IMR-90 (cell line): ENCODE data around the gene ELMO1. TPM values are rescaled to one million over a fixed set of nuclear protein-coding genes. Genes with fewer than 3 reads are reported as not detected.

Experiments
- ATAC-seq: fragments of 200-7000 bp; cut with Tn5 transposase; 2 replicates; pipeline ENCODE4 v1.9.1; 2020; ENCODE audit warnings: low read depth, mild to moderate bottlenecking, moderate library complexity
- BruUV-seq: library from RNA; stranded (reverse); fragments of 400-500 nt; replicated peaks from 2 replicates; lab custom pipeline; 2021; lab: Mats Ljungman, UMichigan
- CTCF ChIA-PET: fragments of 300-600 bp; formaldehyde crosslinking; extraction: SDS; loops from one replicate; lab custom pipeline; 2021; ENCODE audit warnings: antibody characterized with exemption; lab: Yijun Ruan, JAX
- POLR2A ChIA-PET: fragments of 300-600 bp; sonication (Branson Sonifier 250); formaldehyde crosslinking; loops from one replicate; lab custom pipeline; 2022; ENCODE audit warnings: antibody characterized with exemption; ENCODE audit not compliant: unreplicated experiment; lab: Charles Lee
- DNase-seq: peaks from one replicate; pipeline ENCODE4 v3.0.0; 2013
- H2AFZ ChIP-seq: replicated peaks from 2 replicates; pipeline ENCODE3; 2013; ENCODE audit warnings: low read length, mild to moderate bottlenecking; ENCODE audit not compliant: poor library complexity
- H2AK5ac ChIP-seq: 2 replicates; pipeline ENCODE4 v1.6.1; 2013; ENCODE audit warnings: low read depth, low read length, inconsistent platforms
- H2AK9ac ChIP-seq: replicated peaks from 2 replicates; pipeline ENCODE3; 2013; ENCODE audit warnings: mild to moderate bottlenecking, low read depth, low read length, moderate library complexity; ENCODE audit not compliant: poor library complexity
- H2BK120ac ChIP-seq: 2 replicates; pipeline ENCODE4 v1.6.1; 2013; ENCODE audit warnings: low read depth, low read length, inconsistent platforms
- H2BK15ac ChIP-seq: 3 replicates; pipeline ENCODE4 v1.6.1; 2013; ENCODE audit warnings: low read depth, low read length, inconsistent platforms
- H2BK20ac ChIP-seq: 2 replicates; pipeline ENCODE4 v1.6.1; 2013; ENCODE audit warnings: low read depth, mild to moderate bottlenecking, inconsistent platforms, low read length, moderate library complexity
- H2BK5ac ChIP-seq: 2 replicates; pipeline ENCODE4 v1.6.1; 2013; ENCODE audit warnings: mild to moderate bottlenecking, low read depth, low read length, inconsistent platforms; ENCODE audit not compliant: poor library complexity, severe bottlenecking
- H3K14ac ChIP-seq: replicated peaks from 2 replicates; pipeline ENCODE4 v1.6.1; 2013; ENCODE audit warnings: low read depth, low read length, inconsistent platforms
- H3K18ac ChIP-seq: 2 replicates; pipeline ENCODE4 v1.6.1; 2013; ENCODE audit warnings: low read depth, low read length, control low read depth
- H3K23ac ChIP-seq: 2 replicates; pipeline ENCODE4 v1.6.1; 2013; ENCODE audit warnings: low read depth, low read length, inconsistent platforms
- H3K27ac ChIP-seq: 2 replicates; pipeline ENCODE4 v1.5.1; 2013; ENCODE audit warnings: mild to moderate bottlenecking, control low read depth, low read length; ENCODE audit not compliant: insufficient read depth
- H3K27me3 ChIP-seq: 2 replicates; pipeline ENCODE4 v1.6.1; 2013; ENCODE audit warnings: low read length; ENCODE audit not compliant: control insufficient read depth, insufficient read depth
- H3K36me3 ChIP-seq: 2 replicates; pipeline ENCODE4 v1.6.1; 2013; ENCODE audit warnings: low read length, mixed read lengths; ENCODE audit not compliant: control insufficient read depth, insufficient read depth
- H3K4ac ChIP-seq: 2 replicates; pipeline ENCODE4 v1.6.1; 2013; ENCODE audit warnings: low read depth, low read length, inconsistent platforms
- H3K4me1 ChIP-seq: 2 replicates; pipeline ENCODE4 v1.6.1; 2013; ENCODE audit warnings: low read length, mixed read lengths; ENCODE audit not compliant: control insufficient read depth, insufficient read depth
- H3K4me2 ChIP-seq: 2 replicates; pipeline ENCODE4 v1.6.1; 2013; ENCODE audit warnings: low read depth, mild to moderate bottlenecking, control low read depth, low read length, moderate library complexity
- H3K4me3 ChIP-seq: 2 replicates; pipeline ENCODE4 v1.5.1; 2013; ENCODE audit warnings: low read depth, mild to moderate bottlenecking, control low read depth, low read length, moderate library complexity; ENCODE audit not compliant: insufficient read depth
- H3K56ac ChIP-seq: 2 replicates; pipeline ENCODE4 v1.6.1; 2013; ENCODE audit warnings: low read length, inconsistent platforms; ENCODE audit not compliant: insufficient read depth; ENCODE audit errors: extremely low read depth
- H3K79me1 ChIP-seq, 2 experiments: 2 replicates each; pipeline ENCODE4 v1.6.1; 2013; ENCODE audit warnings: low read length in 2 of 2, inconsistent platforms in 1 of 2, low read depth in 1 of 2
- H3K9ac ChIP-seq: 2 replicates; pipeline ENCODE4 v1.6.1; 2013; ENCODE audit warnings: low read depth, low read length, control low read depth
- H3K9me1 ChIP-seq: 2 replicates; pipeline ENCODE4 v1.6.1; 2013; ENCODE audit warnings: low read length, inconsistent platforms; ENCODE audit not compliant: insufficient read depth
- H3K9me3 ChIP-seq: 2 replicates; pipeline ENCODE4 v1.6.1; 2013; ENCODE audit warnings: low read length; ENCODE audit not compliant: control insufficient read depth, insufficient read depth
- H4K20me1 ChIP-seq: 2 replicates; pipeline ENCODE4 v1.6.1; 2013; ENCODE audit warnings: low read length, inconsistent platforms; ENCODE audit not compliant: insufficient read depth
- H4K5ac ChIP-seq: 2 replicates; pipeline ENCODE4 v1.6.1; 2013; ENCODE audit warnings: mild to moderate bottlenecking, low read depth, low read length, control low read depth
- H4K8ac ChIP-seq, 2 experiments: 2 replicates each; pipeline ENCODE4 v1.6.1; 2013; ENCODE audit warnings: low read depth in 2 of 2, low read length in 2 of 2, control low read depth in 1 of 2, inconsistent platforms in 1 of 2
- H4K91ac ChIP-seq: 2 replicates; pipeline ENCODE4 v1.6.1; 2013; ENCODE audit warnings: low read depth, low read length, inconsistent platforms; ENCODE audit not compliant: insufficient read depth
- BHLHE40 ChIP-seq: fragments of 150-350 bp; IDR thresholded peaks from 2 replicates; pipeline ENCODE4 v1.6.1; 2016; ENCODE audit warnings: mild to moderate bottlenecking, low read depth, low read length
- CEBPB ChIP-seq: IDR thresholded peaks from 2 replicates; pipeline ENCODE4 v1.6.1; 2012; ENCODE audit warnings: low read depth, low read length, improper control_type of control experiment
- FOS ChIP-seq: fragments of 150-350 bp; IDR thresholded peaks from 2 replicates; pipeline ENCODE4 v1.6.1; 2016; ENCODE audit warnings: low read depth, low read length
- POLR2A ChIP-seq: IDR thresholded peaks from 2 replicates; pipeline ENCODE4 v1.6.1; 2012; ENCODE audit warnings: mild to moderate bottlenecking, low read depth, low read length
- RCOR1 ChIP-seq: IDR thresholded peaks from 2 replicates; pipeline ENCODE4 v1.6.1; 2012; ENCODE audit warnings: mild to moderate bottlenecking, low read length, improper control_type of control experiment; ENCODE audit not compliant: insufficient replicate concordance
- RFX5 ChIP-seq: IDR thresholded peaks from 2 replicates; pipeline ENCODE4 v1.8.0; 2012; ENCODE audit warnings: low read depth, mild to moderate bottlenecking, low read length, moderate library complexity
- SMC3 ChIP-seq: fragments of 150-350 bp; IDR thresholded peaks from 2 replicates; pipeline ENCODE4 v1.6.1; 2016; ENCODE audit warnings: low read depth, mild to moderate bottlenecking, antibody characterized with exemption, low read length, moderate library complexity
- WGBS, 2 experiments: methylation state at CpG; one replicate each; pipeline versions ENCODE4 v1.1.5 to v1.1.7; 2013; ENCODE audit warnings: missing lambda C conversion rate in 2 of 2; ENCODE audit not compliant: insufficient read length in 1 of 2; ENCODE audit errors: extremely low coverage in 2 of 2; 5-methylcytosine and 5-hydroxymethylcytosine counted together
- dilution Hi-C: fragments of 300-500 bp; cut with HindIII; formaldehyde crosslinking; loops from one replicate; pipeline ENCODE4 v1.14.3; 2018; ENCODE audit warnings: low sequenced_read_pairs; ENCODE audit not compliant: unreplicated experiment
- in situ Hi-C: fragments of 300-500 bp; cut with MboI; formaldehyde crosslinking; loops from 3 replicates; pipeline ENCODE4 v1.14.3; 2019; ENCODE audit warnings: low sequenced_read_pairs, inconsistent platforms, mixed read lengths
- intact Hi-C: fragments of 100-400 bp; cut with micrococcal nuclease; formaldehyde crosslinking; loops from 2 replicates; pipeline ENCODE4 v1.10.0; 2022
- polyA plus RNA-seq, 3 experiments: library from polyadenylated mRNA; depleted of rRNA; stranded (reverse); fragments of >200 nt; gene quantifications; 2 replicates each; pipeline ENCODE4 v1.2.3, GENCODE V29; 2012; ENCODE audit warnings: low replicate concordance in 1 of 3
- total RNA-seq: library from RNA; depleted of rRNA; stranded (reverse); fragments of >200 nt; gene quantifications from 2 replicates; pipeline ENCODE4 v1.2.3, GENCODE V29; 2012
- TF ChIP-seq, protein P1 (sequence below): conservative IDR thresholded peaks from 2 replicates; pipeline ENCODE4 v1.5.1; 2012; ENCODE audit warnings: mild to moderate bottlenecking, low read depth, low read length, improper control_type of control experiment

Gene ELMO1
- total and polyA plus RNA-seq, 2 of the 4 experiments (the other 2 are of a cell fraction), result 0.03 TPM; not detected in 1

DNA sequence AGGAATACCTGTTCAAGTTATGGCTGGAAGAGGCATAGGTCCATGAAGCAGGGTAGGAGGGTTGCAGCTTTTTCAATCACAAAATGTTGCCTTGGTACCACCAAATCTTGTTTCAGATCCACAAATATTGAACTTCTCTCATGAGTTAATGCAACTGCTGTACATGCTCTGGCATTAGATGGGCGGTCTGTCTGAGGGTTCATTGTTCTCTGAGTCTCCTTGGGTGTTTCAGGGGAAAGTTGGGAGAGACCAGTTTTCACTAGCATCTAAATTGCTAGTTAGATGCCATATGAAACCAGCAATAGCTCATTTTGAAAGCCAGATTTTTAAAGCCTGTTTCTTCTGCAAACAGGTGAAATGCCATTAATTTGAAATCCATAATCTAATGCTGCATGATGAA is 27.8 kb upstream of the ELMO1 start:
- TF ChIP-seq, protein P1, sequence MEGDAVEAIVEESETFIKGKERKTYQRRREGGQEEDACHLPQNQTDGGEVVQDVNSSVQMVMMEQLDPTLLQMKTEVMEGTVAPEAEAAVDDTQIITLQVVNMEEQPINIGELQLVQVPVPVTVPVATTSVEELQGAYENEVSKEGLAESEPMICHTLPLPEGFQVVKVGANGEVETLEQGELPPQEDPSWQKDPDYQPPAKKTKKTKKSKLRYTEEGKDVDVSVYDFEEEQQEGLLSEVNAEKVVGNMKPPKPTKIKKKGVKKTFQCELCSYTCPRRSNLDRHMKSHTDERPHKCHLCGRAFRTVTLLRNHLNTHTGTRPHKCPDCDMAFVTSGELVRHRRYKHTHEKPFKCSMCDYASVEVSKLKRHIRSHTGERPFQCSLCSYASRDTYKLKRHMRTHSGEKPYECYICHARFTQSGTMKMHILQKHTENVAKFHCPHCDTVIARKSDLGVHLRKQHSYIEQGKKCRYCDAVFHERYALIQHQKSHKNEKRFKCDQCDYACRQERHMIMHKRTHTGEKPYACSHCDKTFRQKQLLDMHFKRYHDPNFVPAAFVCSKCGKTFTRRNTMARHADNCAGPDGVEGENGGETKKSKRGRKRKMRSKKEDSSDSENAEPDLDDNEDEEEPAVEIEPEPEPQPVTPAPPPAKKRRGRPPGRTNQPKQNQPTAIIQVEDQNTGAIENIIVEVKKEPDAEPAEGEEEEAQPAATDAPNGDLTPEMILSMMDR, result no peak
- TF ChIP-seq POLR2A (no peak), RFX5 (no peak), BHLHE40 (no peak), CEBPB (no peak), FOS (no peak), RCOR1 (no peak), SMC3 (no peak)
- no peaks in the 10 kb centered on the region for H4K20me1 ChIP-seq
- H4K5ac ChIP-seq, result no peak overlapping the region
- no peak overlapping the region for H4K91ac ChIP-seq
- no peak overlapping the region for H3K4me3 ChIP-seq
- H3K79me1 ChIP-seq, result no peaks in the 10 kb centered on the region
- no peak overlapping the region for H2AK5ac ChIP-seq
- POLR2A ChIA-PET, result no interaction called here
- H3K9me3 ChIP-seq, result peaks cover 8% of the 10 kb centered on the region
- H3K23ac ChIP-seq, result no peak overlapping the region
- no peak overlapping the region for H2BK5ac ChIP-seq
- no peak overlapping the region for H3K14ac ChIP-seq
- no peaks in the 10 kb centered on the region for H3K27me3 ChIP-seq
- no peak overlapping the region for H4K8ac ChIP-seq
- dilution Hi-C loops, result no loop called here
- no peak overlapping the region for H2AK9ac ChIP-seq
- H3K36me3 ChIP-seq, result no peaks in the 10 kb centered on the region
- no peak overlapping the region for H3K9ac ChIP-seq
- no peak overlapping the region for H3K56ac ChIP-seq
- H2BK15ac ChIP-seq, result no peak overlapping the region
- H3K4me2 ChIP-seq, result no peak overlapping the region
- no peaks in the 10 kb centered on the region for H3K9me1 ChIP-seq
- H2AFZ ChIP-seq, result no peak overlapping the region
- no peak overlapping the region for H2BK120ac ChIP-seq
- CTCF ChIA-PET, result no interaction called here
- ATAC-seq, result no peak
- no peak overlapping the region for H3K18ac ChIP-seq
- in situ Hi-C loops, result no loop called here
- no peak overlapping the region for H3K27ac ChIP-seq
- H3K4me1 ChIP-seq, result no peaks in the 10 kb centered on the region
- no TSS peak for BruUV-seq
- H2BK20ac ChIP-seq, result no peak overlapping the region
- H3K4ac ChIP-seq, result no peak overlapping the region
- intact Hi-C loops, result no loop called here
- DNase-seq, result no peak
- WGBS, 2 experiments, result no CpG with 5 or more reads among the region's 1 CpG
